GM18508 (cell line): ENCODE results near the gene SLC35A2.
"Not testable (repeated sequence)": the region's sequence is repeated elsewhere in the genome, so short reads cannot be mapped to it uniquely, and the experiment has no call there.

ENCODE experiments used
- ATAC-seq: cut with Tn5 transposase; IDR thresholded peaks from one replicate; pipeline ENCODE4 v1.9.1; 2021; ENCODE audit warnings: moderate number of reproducible peaks; ENCODE audit not compliant: insufficient read depth, unreplicated experiment

The SLC35A2 gene

DNA sequence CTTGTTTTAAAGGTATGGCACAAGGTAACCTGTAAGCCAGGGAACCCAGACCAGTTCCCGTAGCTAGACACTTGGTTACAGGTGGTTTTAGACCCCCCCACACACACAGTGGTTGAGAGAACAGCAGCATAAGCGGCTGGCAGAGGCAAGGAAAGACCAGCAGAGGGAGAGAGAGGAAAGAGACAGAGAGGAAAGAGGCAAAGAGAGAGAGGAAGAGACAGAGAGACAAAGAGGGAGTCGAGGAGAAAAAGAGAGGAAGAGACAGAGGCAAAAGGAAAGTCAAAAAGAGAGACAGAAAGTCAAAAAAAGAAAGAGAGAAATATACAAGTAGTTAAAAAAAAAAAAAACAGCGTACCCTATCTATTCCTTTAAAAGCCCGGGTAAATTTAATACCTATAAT lies 56.5 kb downstream of the SLC35A2 start:
- no peak for ATAC-seq

- not testable (repeated sequence) for ATAC-seq
These were observed 57.2 kb downstream of the SLC35A2 start for GRCh38 chrX:48854121-48854804.

- ATAC-seq = not testable (repeated sequence)
These were observed 58.0 kb downstream of the SLC35A2 start for GRCh38 chrX:48853494-48853893.
